PC-3 (cell line): Measurements from ENCODE around the gene UBA1. TPM values are rescaled to one million over a fixed set of nuclear protein-coding genes. Genes with fewer than 3 reads are reported as not detected.
A peak's percentile ranks its signal among the peaks of the same experiment; 100 is the strongest.

ENCODE experiments used
- ATAC-seq: fragments of 200-7000 bp; cut with Tn5 transposase; 2 replicates; pipeline ENCODE4 v1.9.1; 2020; ENCODE audit warnings: mild to moderate bottlenecking, moderate library complexity
- BruUV-seq: library from RNA; stranded (reverse); fragments of 400-500 nt; replicated peaks from 2 replicates; lab custom pipeline; 2021; lab: Mats Ljungman, UMichigan
- CTCF ChIA-PET: fragments of 300-600 bp; sonication (Branson Sonifier 250); formaldehyde crosslinking; loops from one replicate; lab custom pipeline; 2022; ENCODE audit warnings: antibody characterized with exemption; lab: Charles Lee
- POLR2A ChIA-PET: fragments of 300-600 bp; sonication (Branson Sonifier 250); formaldehyde crosslinking; loops from one replicate; lab custom pipeline; 2022; ENCODE audit warnings: antibody characterized with exemption; ENCODE audit not compliant: unreplicated experiment; lab: Charles Lee
- DNase-seq: peaks from one replicate; pipeline ENCODE4 v3.0.0-alpha.2; 2015
- H2AFZ ChIP-seq: fragments of 300-600 bp; sonication (generic); 2 replicates; pipeline ENCODE4 v1.6.0; 2016; ENCODE audit warnings: antibody characterized with exemption, low read length
- H3F3A ChIP-seq: fragments of 300-600 bp; sonication (generic); one replicate; pipeline ENCODE4 v1.6.0; 2017; ENCODE audit warnings: antibody characterized with exemption, low read length, control low read depth, mild to moderate bottlenecking; ENCODE audit not compliant: unreplicated experiment
- H3K27ac ChIP-seq: fragments of 300-600 bp; sonication (generic); 2 replicates; pipeline ENCODE4 v1.5.1; 2016; ENCODE audit warnings: mild to moderate bottlenecking, low read length
- H3K27me3 ChIP-seq: fragments of 300-600 bp; sonication (generic); 2 replicates; pipeline ENCODE4 v1.6.1; 2016; ENCODE audit warnings: low read length, mixed read lengths
- H3K36me3 ChIP-seq: fragments of 300-600 bp; sonication (generic); 2 replicates; pipeline ENCODE4 v1.6.1; 2016; ENCODE audit warnings: low read depth, mixed run types, low read length, mixed read lengths
- H3K4me1 ChIP-seq: fragments of 300-600 bp; sonication (generic); 2 replicates; pipeline ENCODE4 v1.5.1; 2016; ENCODE audit warnings: low read length; ENCODE audit not compliant: insufficient read depth
- H3K4me2 ChIP-seq: fragments of 300-600 bp; sonication (generic); 2 replicates; pipeline ENCODE4 v1.6.0; 2016; ENCODE audit warnings: low read length
- H3K4me3 ChIP-seq: fragments of 300-600 bp; sonication (generic); 2 replicates; pipeline ENCODE4 v1.5.1; 2016; ENCODE audit warnings: mild to moderate bottlenecking, low read length, mixed read lengths
- H3K79me2 ChIP-seq: fragments of 300-600 bp; sonication (generic); 2 replicates; pipeline ENCODE4 v1.6.1; 2017; ENCODE audit warnings: low read length, mixed read lengths
- H3K9ac ChIP-seq: fragments of 300-600 bp; sonication (generic); 2 replicates; pipeline ENCODE4 v1.6.0; 2016; ENCODE audit warnings: mild to moderate bottlenecking, low read length
- H3K9me2 ChIP-seq: fragments of 300-600 bp; sonication (generic); replicated peaks from 2 replicates; pipeline ENCODE4 v1.6.1; 2016; ENCODE audit warnings: mixed run types, low read length, mixed read lengths
- H3K9me3 ChIP-seq: fragments of 300-600 bp; sonication (generic); 2 replicates; pipeline ENCODE4 v1.6.1; 2016; ENCODE audit warnings: low read length, mixed read lengths
- H4K20me1 ChIP-seq: fragments of 300-600 bp; sonication (generic); 2 replicates; pipeline ENCODE4 v1.6.1; 2016; ENCODE audit warnings: low read length, mixed read lengths
- CTCF ChIP-seq: fragments of 300-600 bp; sonication (generic); conservative IDR thresholded peaks from 2 replicates; pipeline ENCODE4 v1.5.1; 2017; ENCODE audit warnings: antibody characterized with exemption, low read depth, mild to moderate bottlenecking, low read length
- EZH2 ChIP-seq: fragments of 300-600 bp; sonication (generic); IDR thresholded peaks from one replicate; pipeline ENCODE4 v1.6.1; 2017; ENCODE audit warnings: antibody characterized with exemption, mild to moderate bottlenecking, low read length; ENCODE audit not compliant: unreplicated experiment
- EZH2phosphoT487 ChIP-seq: fragments of 300-600 bp; sonication (generic); IDR thresholded peaks from 2 replicates; pipeline ENCODE4 v1.6.1; 2018; ENCODE audit warnings: mild to moderate bottlenecking, antibody characterized with exemption, low read length, borderline replicate concordance
- intact Hi-C: fragments of 100-400 bp; cut with micrococcal nuclease; formaldehyde crosslinking; loops from 2 replicates; pipeline ENCODE4 v1.9.0; 2023
- total RNA-seq: library from RNA; depleted of rRNA; stranded (reverse); fragments of >200 nt; gene quantifications from 2 replicates; pipeline ENCODE4 v1.2.3, GENCODE V29; 2014

UBA1 gene
- total RNA-seq, 1 experiment from 2014 or later: 282 TPM

GRCh38 chrX:47179221-47179927 is 14.3 kb upstream of the UBA1 start:
- Histone ChIP-seq H2AFZ (no peak overlapping the region), H3K4me3 (no peak overlapping the region), H3K9me3 (no peaks in the 10 kb centered on the region), H3K27ac (no peak overlapping the region), H3K4me1 (peaks cover 4% of the 10 kb centered on the region; the same call in 1 of the 2 replicates), H3K79me2 (no peaks in the 10 kb centered on the region), H3K27me3 (no peaks in the 10 kb centered on the region), H4K20me1 (no peaks in the 10 kb centered on the region), H3K4me2 (no peak overlapping the region), H3K36me3 (peaks cover 19% of the 10 kb centered on the region; the same call in 1 of the 2 replicates), H3K9me2 (no peaks in the 10 kb centered on the region), H3F3A (no peaks in the 10 kb centered on the region), H3K9ac (no peak overlapping the region)
- intact Hi-C loops: no loop called here
- TF ChIP-seq EZH2 (no peak), CTCF (no peak), EZH2phosphoT487 (no peak)
- peak; percentile 55 for DNase-seq
- no TSS peak for BruUV-seq
- peak; percentile 80 for ATAC-seq
- POLR2A ChIA-PET: no interaction called here
- CTCF ChIA-PET: no interaction called here

GRCh38 chrX:47179928-47180255 is 13.7 kb upstream of the UBA1 start:
- Histone ChIP-seq H3K9me2 (no peaks in the 10 kb centered on the region), H3K36me3 (peaks cover 19% of the 10 kb centered on the region; the same call in 1 of the 2 replicates), H3K4me1 (peaks cover 4% of the 10 kb centered on the region; the same call in 1 of the 2 replicates), H3K27ac (no peak overlapping the region), H3K9ac (no peak overlapping the region), H3F3A (no peaks in the 10 kb centered on the region), H3K79me2 (no peaks in the 10 kb centered on the region), H3K9me3 (no peaks in the 10 kb centered on the region), H4K20me1 (no peaks in the 10 kb centered on the region), H3K4me2 (no peak overlapping the region), H3K4me3 (no peak overlapping the region), H3K27me3 (no peaks in the 10 kb centered on the region), H2AFZ (no peak overlapping the region)
- no TSS peak for BruUV-seq
- ATAC-seq: no peak
- DNase-seq: no peak
- TF ChIP-seq CTCF (no peak), EZH2phosphoT487 (no peak)
- CTCF ChIA-PET: no interaction called here
- POLR2A ChIA-PET: no interaction called here
- intact Hi-C loops: no loop called here

GRCh38 chrX:47180346-47180745 is 13.3 kb upstream of the UBA1 start:
- H3K9me3 ChIP-seq: no peaks in the 10 kb centered on the region
- H3K36me3 ChIP-seq: peaks cover 19% of the 10 kb centered on the region; the same call in 1 of the 2 replicates
- no peak overlapping the region for H3K9ac ChIP-seq
- ChIA-PET CTCF (no interaction called here), POLR2A (no interaction called here)
- no peak overlapping the region for H3K4me3 ChIP-seq
- no peak overlapping the region for H2AFZ ChIP-seq
- BruUV-seq: no TSS peak
- intact Hi-C loops: no loop called here
- DNase-seq (no peak), ATAC-seq (no peak)
- no peak overlapping the region for H3K4me2 ChIP-seq
- H3K4me1 ChIP-seq: peaks cover 4% of the 10 kb centered on the region; the same call in 1 of the 2 replicates
- H3K79me2 ChIP-seq: no peaks in the 10 kb centered on the region
- H4K20me1 ChIP-seq: no peaks in the 10 kb centered on the region
- TF ChIP-seq EZH2: no peak
- H3K9me2 ChIP-seq: no peaks in the 10 kb centered on the region
- no peak overlapping the region for H3K27ac ChIP-seq
- no peaks in the 10 kb centered on the region for H3F3A ChIP-seq
- no peaks in the 10 kb centered on the region for H3K27me3 ChIP-seq
